Neural crest cell (in vitro differentiated cells): ENCODE measurements around the gene CDC42EP1. TPM values are rescaled to one million over a fixed set of nuclear protein-coding genes. Genes with fewer than 3 reads are reported as not detected.

Experiments
- DNase-seq: peaks from one replicate; pipeline ENCODE4 v3.0.0; 2021; ENCODE audit warnings: low read depth, mixed read lengths, low spot score
- H3K27ac Mint-ChIP-seq: one replicate; pipeline ENCODE4 v1.8.0; 2021; ENCODE audit warnings: mild to moderate bottlenecking, mixed read lengths; ENCODE audit not compliant: unreplicated experiment
- H3K27me3 Mint-ChIP-seq: 2 replicates; pipeline ENCODE4 v1.8.0; 2021; ENCODE audit warnings: low read depth, mild to moderate bottlenecking, mixed read lengths
- H3K36me3 Mint-ChIP-seq: 2 replicates; pipeline ENCODE4 v1.8.0; 2021; ENCODE audit warnings: low read depth, mild to moderate bottlenecking, mixed read lengths
- H3K4me1 Mint-ChIP-seq: 2 replicates; pipeline ENCODE4 v1.8.0; 2021; ENCODE audit warnings: mixed read lengths
- H3K4me3 Mint-ChIP-seq: one replicate; pipeline ENCODE4 v1.8.0; 2021; ENCODE audit warnings: mild to moderate bottlenecking, mixed read lengths
- H3K9me3 Mint-ChIP-seq: 2 replicates; pipeline ENCODE4 v1.8.0; 2021; ENCODE audit warnings: mixed read lengths
- CTCF ChIP-seq: fragments of 200-600 bp; sonication (generic); conservative IDR thresholded peaks from 2 replicates; pipeline ENCODE4 v1.5.0; 2021; ENCODE audit warnings: antibody characterized with exemption, mild to moderate bottlenecking
- total RNA-seq: library from RNA; stranded (reverse); gene quantifications from 2 replicates; pipeline ENCODE4 v1.2.1, GENCODE V29; 2021

The CDC42EP1 gene
- total RNA-seq, 1 donor from 2014 or later, result 22.6 TPM

- no peaks in the 10 kb centered on the region for H3K9me3 Mint-ChIP-seq
- H3K27me3 Mint-ChIP-seq, result peaks cover 4% of the 10 kb centered on the region
- no peak for DNase-seq
- TF ChIP-seq CTCF, result no peak
- no peak overlapping the region for H3K27ac Mint-ChIP-seq
- peaks cover 5% of the 10 kb centered on the region for H3K4me1 Mint-ChIP-seq
- H3K4me3 Mint-ChIP-seq, result no peak overlapping the region
- H3K36me3 Mint-ChIP-seq, result no peaks in the 10 kb centered on the region
Observed at GRCh38 chr22:37569009-37569920, 9.0 kb downstream of the CDC42EP1 start.

- Mint-ChIP-seq H3K4me3 (no peak overlapping the region), H3K9me3 (no peaks in the 10 kb centered on the region)
- no peak for TF ChIP-seq CTCF
Observed at GRCh38 chr22:37569921-37570660, 9.8 kb downstream of the CDC42EP1 start.

GRCh38 chr22:37570661-37570976 lies 10.3 kb downstream of the CDC42EP1 start:
- H3K36me3 Mint-ChIP-seq, result no peaks in the 10 kb centered on the region
- no peak overlapping the region for H3K4me3 Mint-ChIP-seq
- TF ChIP-seq CTCF, result no peak
- peaks cover 4% of the 10 kb centered on the region for H3K4me1 Mint-ChIP-seq
- no peak for DNase-seq
- H3K9me3 Mint-ChIP-seq, result no peaks in the 10 kb centered on the region
- no peak overlapping the region for H3K27ac Mint-ChIP-seq
- peaks cover 4% of the 10 kb centered on the region for H3K27me3 Mint-ChIP-seq

More at GRCh38 chr22:37569921-37570660, 9.8 kb downstream of the CDC42EP1 start:
- Mint-ChIP-seq H3K27ac (no peak overlapping the region), H3K27me3 (peaks cover 4% of the 10 kb centered on the region), H3K36me3 (no peaks in the 10 kb centered on the region), H3K4me1 (peaks cover 4% of the 10 kb centered on the region)
- no peak for DNase-seq

- no peak for TF ChIP-seq CTCF
- no peak overlapping the region for H3K27ac Mint-ChIP-seq
- peaks cover 4% of the 10 kb centered on the region for H3K4me1 Mint-ChIP-seq
- H3K36me3 Mint-ChIP-seq, result no peaks in the 10 kb centered on the region
- DNase-seq, result no peak
- H3K9me3 Mint-ChIP-seq, result no peaks in the 10 kb centered on the region
- no peak overlapping the region for H3K4me3 Mint-ChIP-seq
- peaks cover 4% of the 10 kb centered on the region for H3K27me3 Mint-ChIP-seq
Observed at GRCh38 chr22:37571258-37571991, 11.1 kb downstream of the CDC42EP1 start.

- no peak overlapping the region for H3K4me3 Mint-ChIP-seq
- no peak for TF ChIP-seq CTCF
- H3K36me3 Mint-ChIP-seq, result no peaks in the 10 kb centered on the region
- H3K4me1 Mint-ChIP-seq, result peaks cover 4% of the 10 kb centered on the region
- no peak for DNase-seq
- no peaks in the 10 kb centered on the region for H3K9me3 Mint-ChIP-seq
- no peak overlapping the region for H3K27ac Mint-ChIP-seq
- peaks cover 4% of the 10 kb centered on the region for H3K27me3 Mint-ChIP-seq
Observed at GRCh38 chr22:37571992-37572373, 11.7 kb downstream of the CDC42EP1 start.
